AG09309 (cell line): Measurements from ENCODE around the gene ZMIZ1.

ENCODE experiments used
- DNase-seq: peaks from one replicate; pipeline ENCODE4 v3.0.0-alpha.2; 2010; ENCODE audit warnings: low read depth
- H3K4me3 ChIP-seq: 2 replicates; pipeline ENCODE4 v1.5.1; 2011; ENCODE audit warnings: mild to moderate bottlenecking, low read depth, low read length, moderate library complexity; ENCODE audit not compliant: control insufficient read depth
- CTCF ChIP-seq: IDR thresholded peaks from 2 replicates; pipeline ENCODE4 v1.5.1; 2011; ENCODE audit warnings: mild to moderate bottlenecking, low read depth, low read length, inconsistent platforms; ENCODE audit not compliant: insufficient read depth, control insufficient read depth; ENCODE audit errors: missing control alignments

Gene ZMIZ1

DNA sequence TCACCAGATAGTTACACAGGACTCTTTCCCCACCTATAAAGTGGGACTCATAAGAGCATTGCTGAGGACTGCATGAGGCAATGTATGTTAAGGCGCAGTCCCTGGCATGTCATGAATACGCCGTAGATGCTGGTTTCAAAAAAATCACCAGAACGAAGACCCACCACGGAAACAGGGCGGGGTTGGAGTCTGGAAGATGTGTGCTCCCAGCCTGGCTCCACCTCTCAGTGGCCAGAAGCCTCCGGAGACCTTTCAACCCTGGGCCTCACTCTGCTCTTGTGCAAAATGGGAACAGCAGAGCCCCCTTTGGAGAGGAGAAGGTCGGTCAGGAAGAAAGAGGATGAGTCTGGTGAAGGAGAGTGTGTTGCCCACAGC, 12.4 kb upstream of the ZMIZ1 start:
- no peak for DNase-seq
- H3K4me3 ChIP-seq = no peak overlapping the region
- no peak for TF ChIP-seq CTCF

DNA sequence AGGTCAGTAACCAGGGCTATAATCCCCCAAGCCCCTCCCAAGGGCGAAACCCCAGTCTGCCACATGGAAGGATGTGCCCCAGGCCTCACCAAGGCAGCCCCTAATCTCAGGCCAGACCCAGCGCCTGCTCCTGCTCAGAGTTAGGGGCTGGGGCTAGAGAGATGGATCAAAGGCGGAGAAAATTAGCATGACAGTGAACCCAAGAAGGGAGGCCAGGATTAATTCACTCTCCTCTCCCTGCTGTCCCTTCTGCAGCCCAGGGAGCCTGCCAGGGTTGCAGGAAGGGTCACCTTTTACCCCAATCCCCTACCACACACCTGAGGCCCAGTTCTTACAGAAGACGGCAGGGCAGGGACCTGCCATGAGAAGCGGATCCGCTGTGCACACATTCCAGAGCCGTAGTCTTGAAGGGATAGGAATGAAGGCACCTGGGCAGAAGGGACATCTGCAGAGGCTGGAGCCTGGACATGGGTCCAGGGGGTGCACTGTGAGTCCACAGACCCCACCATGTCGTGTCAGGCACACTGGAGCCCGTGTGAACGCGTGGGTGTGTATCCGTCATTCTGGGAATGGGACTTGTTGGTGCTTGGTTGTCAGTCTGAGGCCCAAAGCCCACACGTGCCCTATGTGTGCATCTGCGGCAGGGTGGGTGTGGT, 11.9 kb upstream of the ZMIZ1 start:
- no peak for DNase-seq
- no peak overlapping the region for H3K4me3 ChIP-seq
- no peak for TF ChIP-seq CTCF

GRCh38 chr10:79057481-79058275, 11.1 kb upstream of the ZMIZ1 start:
- DNase-seq = no peak
- no peak for TF ChIP-seq CTCF

GRCh38 chr10:79058899-79059841, 9.6 kb upstream of the ZMIZ1 start:
- no peak for TF ChIP-seq CTCF
- H3K4me3 ChIP-seq = no peak overlapping the region
- DNase-seq = no peak

More at GRCh38 chr10:79057481-79058275, 11.1 kb upstream of the ZMIZ1 start:
- no peak overlapping the region for H3K4me3 ChIP-seq

GRCh38 chr10:79059859-79060379, 8.8 kb upstream of the ZMIZ1 start:
- TF ChIP-seq CTCF = no peak
- no peak for DNase-seq

GRCh38 chr10:79060641-79061255, 8.0 kb upstream of the ZMIZ1 start:
- TF ChIP-seq CTCF = no peak
- DNase-seq = no peak

More at GRCh38 chr10:79059859-79060379, 8.8 kb upstream of the ZMIZ1 start:
- H3K4me3 ChIP-seq = no peak overlapping the region

More at GRCh38 chr10:79060641-79061255, 8.0 kb upstream of the ZMIZ1 start:
- H3K4me3 ChIP-seq = no peak overlapping the region
